Bronchial smooth muscle cell (primary cell): Measurements from ENCODE around the gene CFAP97D2. TPM values are rescaled to one million over a fixed set of nuclear protein-coding genes. Genes with fewer than 3 reads are reported as not detected.

ENCODE experiments used
- total RNA-seq: library from RNA; depleted of rRNA; stranded (reverse); fragments of >200 nt; gene quantifications from 2 replicates; pipeline ENCODE4 v1.2.1, GENCODE V29; 2014

CFAP97D2 gene
- total RNA-seq: not detected in 2 replicates

DNA sequence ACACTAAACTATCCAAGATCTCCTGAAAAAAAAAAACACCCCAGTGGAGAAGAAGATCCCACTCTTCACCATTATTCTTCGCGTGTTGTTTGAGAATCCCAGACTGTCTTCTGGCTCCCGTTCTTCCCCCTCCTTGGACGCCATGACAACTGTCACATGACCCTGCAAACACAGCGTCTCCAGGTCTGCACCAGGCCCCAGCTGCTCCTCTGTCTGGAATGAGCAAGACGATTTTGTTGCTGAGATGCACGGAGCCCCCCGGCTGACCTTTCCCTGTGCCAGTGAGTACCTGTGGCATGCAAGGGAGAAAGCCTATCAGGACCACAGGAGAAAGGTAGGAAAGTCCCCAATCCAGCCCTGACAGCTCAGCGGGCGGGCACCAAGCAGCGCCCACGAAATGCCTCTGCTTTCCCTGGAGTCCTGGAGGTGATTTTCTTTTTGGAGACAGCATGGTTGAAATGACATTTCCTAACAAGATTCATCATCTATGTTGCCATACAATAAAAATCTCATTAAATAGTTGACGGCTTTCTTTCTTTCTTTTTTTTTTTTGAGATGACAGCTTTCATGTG lies at the start of gene CFAP97D2:
Gene CFAP97D2 (plus strand): TSS at position 171 of the 572 bp plus-strand sequence. CDS start 74 bp downstream, at position 245.

DNA sequence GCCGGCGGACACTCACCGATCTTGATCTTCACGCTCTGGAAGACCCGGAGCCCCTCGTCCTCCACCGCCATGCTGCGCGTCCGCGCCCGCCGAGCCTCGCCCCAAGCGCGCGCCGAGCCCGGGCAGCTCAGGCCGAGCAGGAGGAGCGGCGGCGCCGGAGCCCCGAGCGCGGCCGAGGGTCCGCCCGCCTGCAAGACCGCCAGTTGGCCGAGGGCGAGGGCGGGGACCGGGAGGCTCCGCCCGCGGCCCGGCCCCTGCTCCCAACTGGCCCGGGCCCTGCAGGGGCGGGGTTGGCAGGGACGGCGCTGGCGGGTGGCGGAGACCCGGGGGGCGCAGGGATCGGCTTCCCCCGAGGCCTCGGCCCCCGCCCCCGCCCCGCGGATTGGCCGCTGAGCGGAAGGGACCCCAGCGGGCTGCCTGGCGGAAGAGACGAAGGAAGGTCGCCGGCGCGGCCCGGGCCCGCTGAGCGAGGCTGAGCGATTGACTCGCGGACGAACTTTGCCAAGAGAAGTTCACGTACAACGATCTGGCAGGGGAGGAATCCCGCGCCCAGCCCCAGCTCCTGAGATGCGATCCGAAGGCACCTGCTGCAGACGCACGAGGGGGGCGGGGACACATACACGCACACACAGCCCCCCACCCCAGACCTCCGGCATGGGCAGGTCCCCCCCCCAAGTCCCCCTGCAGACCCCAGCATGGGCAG lies 46.5 kb upstream of the CFAP97D2 start, which contains the start of gene RASA3:
Gene RASA3 (minus strand): TSS at position 205 of the 703 bp plus-strand sequence. CDS start 134 bp downstream, at position 71.

DNA sequence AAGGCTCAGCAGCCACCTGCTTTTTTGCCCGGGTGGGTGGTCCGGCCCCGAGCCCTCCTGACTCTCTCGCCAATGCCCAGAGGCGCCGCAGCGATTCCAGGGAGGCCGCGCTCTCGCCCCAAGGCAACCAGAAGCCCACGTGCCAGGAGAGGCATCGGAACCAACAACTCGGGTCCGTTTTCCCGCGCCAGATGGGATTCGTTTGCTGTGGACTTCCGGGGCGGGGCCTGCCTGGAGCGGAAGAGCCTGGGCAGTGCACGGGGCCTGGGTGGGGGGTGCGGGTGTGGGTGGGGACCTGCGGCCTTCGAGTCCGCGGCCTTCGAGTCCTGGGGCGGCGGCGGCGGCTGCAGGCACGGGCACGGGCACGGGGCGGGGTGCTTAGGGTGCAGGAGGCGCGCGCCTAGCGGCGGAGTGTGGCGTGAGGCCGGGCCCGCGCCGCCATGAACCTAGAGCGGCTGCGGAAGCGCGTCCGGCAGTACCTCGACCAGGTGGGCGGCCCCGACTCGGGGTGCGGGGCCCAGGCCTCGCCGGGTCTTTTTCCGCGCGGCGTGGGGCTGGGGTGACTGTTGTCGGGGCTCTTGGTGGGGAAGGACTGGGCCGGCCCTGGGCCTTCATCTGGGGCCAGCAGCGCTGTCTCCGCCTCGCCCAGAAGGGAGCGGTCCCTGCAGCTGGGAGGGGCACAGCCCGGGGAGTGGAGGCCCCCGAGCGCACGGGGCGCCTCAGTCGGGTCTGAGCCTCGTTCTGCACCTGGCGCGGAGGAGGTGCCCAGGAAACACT lies 55.8 kb downstream of the CFAP97D2 start, which contains the start of gene CDC16:
Gene CDC16 (plus strand): TSS at position 253 of the 777 bp plus-strand sequence. CDS start 188 bp downstream, at position 441.

Other genes starting within 250 kb of the CFAP97D2 start
- gene C13orf46, start 205.2 kb upstream of the CFAP97D2 start, total RNA-seq: 0.34 and 0.47 TPM in 2 replicates
- gene RASA3, start 46.6 kb upstream of the CFAP97D2 start, total RNA-seq: 25.5 and 27.5 TPM in 2 replicates
- gene CDC16, start 55.6 kb downstream of the CFAP97D2 start, total RNA-seq: 44.5 and 44.8 TPM in 2 replicates
- 18.0 and 26.2 TPM in 2 replicates for gene UPF3A, start 102.3 kb downstream of the CFAP97D2 start, total RNA-seq
- 6.5 and 7.6 TPM in 2 replicates for gene CHAMP1, start 135.2 kb downstream of the CFAP97D2 start, total RNA-seq